OCI-LY3 (cell line): ENCODE measurements around the gene ASPG.

Source experiments
- CTCF ChIP-seq: fragments of 200-600, 300-600 bp; sonication (generic); IDR thresholded peaks from 2 replicates; pipeline ENCODE4 v1.5.1; 2014; ENCODE audit warnings: antibody characterized with exemption, low read length, low read depth
- EZH2phosphoT487 ChIP-seq: fragments of 200-600 bp; shearing (Covaris generic); IDR thresholded peaks from 2 replicates; pipeline ENCODE4 v1.6.1; 2018; ENCODE audit warnings: antibody characterized with exemption, mixed run types, low read depth

- TF ChIP-seq CTCF, result no peak
- no peak for TF ChIP-seq EZH2phosphoT487
Measured at GRCh38 chr14:104128981-104129380, 43.5 kb downstream of the ASPG start.
